AG10803 (cell line): ENCODE results near the gene ATP1A2.

Experiments used
- DNase-seq: peaks from one replicate; pipeline ENCODE4 v3.0.0; 2010; ENCODE audit warnings: low read depth
- H3K4me3 ChIP-seq: 2 replicates; pipeline ENCODE4 v1.5.1; 2011; ENCODE audit warnings: mild to moderate bottlenecking, low read length, control low read depth
- TF ChIP-seq, protein P1 (sequence below): conservative IDR thresholded peaks from 2 replicates; pipeline ENCODE4 v1.5.1; 2011; ENCODE audit warnings: mild to moderate bottlenecking, low read length, control low read depth, inconsistent platforms

Gene ATP1A2

DNA sequence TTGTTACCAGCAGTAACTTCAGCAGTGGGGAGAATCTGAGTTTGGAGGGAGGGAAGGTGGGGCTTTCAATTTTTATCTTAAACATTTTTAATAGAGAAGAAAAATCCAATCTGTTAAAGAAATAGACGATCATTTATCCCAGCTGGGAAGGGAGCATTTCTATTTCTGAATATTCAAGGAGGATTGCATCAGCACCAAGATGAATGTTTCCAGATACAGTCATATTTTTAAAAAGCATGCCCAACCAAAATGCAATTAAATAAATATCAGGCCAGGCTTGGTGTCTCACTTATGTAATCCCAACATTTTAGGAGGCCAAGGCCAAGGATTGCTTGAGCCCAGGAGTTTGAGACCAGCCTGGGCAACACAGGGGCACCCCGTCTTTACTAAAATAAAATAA, 34.2 kb downstream of the ATP1A2 start:
- no peak overlapping the region for H3K4me3 ChIP-seq
- TF ChIP-seq, protein P1, sequence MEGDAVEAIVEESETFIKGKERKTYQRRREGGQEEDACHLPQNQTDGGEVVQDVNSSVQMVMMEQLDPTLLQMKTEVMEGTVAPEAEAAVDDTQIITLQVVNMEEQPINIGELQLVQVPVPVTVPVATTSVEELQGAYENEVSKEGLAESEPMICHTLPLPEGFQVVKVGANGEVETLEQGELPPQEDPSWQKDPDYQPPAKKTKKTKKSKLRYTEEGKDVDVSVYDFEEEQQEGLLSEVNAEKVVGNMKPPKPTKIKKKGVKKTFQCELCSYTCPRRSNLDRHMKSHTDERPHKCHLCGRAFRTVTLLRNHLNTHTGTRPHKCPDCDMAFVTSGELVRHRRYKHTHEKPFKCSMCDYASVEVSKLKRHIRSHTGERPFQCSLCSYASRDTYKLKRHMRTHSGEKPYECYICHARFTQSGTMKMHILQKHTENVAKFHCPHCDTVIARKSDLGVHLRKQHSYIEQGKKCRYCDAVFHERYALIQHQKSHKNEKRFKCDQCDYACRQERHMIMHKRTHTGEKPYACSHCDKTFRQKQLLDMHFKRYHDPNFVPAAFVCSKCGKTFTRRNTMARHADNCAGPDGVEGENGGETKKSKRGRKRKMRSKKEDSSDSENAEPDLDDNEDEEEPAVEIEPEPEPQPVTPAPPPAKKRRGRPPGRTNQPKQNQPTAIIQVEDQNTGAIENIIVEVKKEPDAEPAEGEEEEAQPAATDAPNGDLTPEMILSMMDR, result no peak
- peak; percentile 85 for DNase-seq

DNA sequence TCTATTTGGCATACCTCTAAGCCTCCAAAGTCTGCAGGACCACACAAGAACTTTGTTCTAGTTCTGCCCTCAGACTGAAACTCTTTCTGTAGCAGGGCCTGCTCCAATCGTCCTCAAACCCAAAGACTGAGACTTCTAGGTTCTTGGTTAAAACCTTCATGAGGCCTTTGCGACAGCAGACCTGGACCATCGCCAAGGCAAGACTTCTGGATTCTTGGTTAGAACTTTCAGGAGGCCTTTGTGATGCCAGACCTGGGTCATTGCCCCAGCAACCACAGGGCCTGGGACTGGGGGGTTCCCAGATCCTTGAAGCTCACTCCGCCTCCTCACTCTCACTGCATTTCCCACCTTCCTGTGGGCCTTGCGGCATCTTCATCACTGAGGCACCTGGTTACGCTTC, 35.7 kb downstream of the ATP1A2 start, which contains the start of gene ATP1A4:
ATP1A4 (plus strand) TSS at position 301 of the 400 bp plus-strand sequence. CDS start 438 bp downstream, outside the sequence.
- H3K4me3 ChIP-seq, result no peak within 1 kb of the TSS
- TF ChIP-seq, protein P1, result no peak
- DNase-seq, result no peak

DNA sequence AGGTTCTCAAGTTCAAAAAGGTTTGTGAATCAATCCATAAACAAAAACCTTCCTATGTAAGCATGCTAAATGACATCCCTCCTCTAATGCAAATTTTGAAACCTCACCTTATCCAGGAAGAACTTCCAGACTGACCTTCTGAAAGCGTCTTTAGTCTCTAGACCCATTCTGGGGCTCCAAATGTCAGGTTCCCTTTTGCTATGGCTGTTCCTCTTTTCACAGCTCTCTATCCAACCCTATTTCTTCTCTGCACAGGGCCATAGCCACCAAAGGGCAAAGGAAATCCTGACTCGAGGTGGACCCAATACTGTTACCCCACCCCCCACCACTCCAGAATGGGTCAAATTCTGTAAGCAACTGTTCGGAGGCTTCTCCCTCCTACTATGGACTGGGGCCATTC, 39.2 kb downstream of the ATP1A2 start:
- TF ChIP-seq, protein P1, result no peak
- no peak for DNase-seq
- H3K4me3 ChIP-seq, result no peak overlapping the region

DNA sequence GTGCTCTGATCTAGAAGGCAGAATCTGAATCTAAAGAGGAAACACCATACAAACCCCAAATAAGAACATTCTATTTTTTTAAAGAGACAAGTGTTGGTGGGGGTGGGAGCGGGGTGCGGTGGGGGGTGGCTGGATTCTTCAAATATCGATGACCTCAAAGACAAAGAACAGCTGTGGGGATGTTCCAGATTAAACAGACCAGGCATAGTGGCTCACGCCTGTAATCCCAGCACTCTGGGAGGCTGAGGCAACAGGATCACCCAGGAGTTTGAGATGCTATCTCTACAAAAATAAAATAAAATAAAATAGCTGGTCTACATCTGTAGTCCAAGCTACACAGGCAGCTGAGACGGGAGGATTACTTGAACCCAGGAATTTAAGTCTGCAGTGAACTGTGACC, 40.8 kb downstream of the ATP1A2 start:
- no peak overlapping the region for H3K4me3 ChIP-seq
- TF ChIP-seq, protein P1, result no peak
- no peak for DNase-seq

DNA sequence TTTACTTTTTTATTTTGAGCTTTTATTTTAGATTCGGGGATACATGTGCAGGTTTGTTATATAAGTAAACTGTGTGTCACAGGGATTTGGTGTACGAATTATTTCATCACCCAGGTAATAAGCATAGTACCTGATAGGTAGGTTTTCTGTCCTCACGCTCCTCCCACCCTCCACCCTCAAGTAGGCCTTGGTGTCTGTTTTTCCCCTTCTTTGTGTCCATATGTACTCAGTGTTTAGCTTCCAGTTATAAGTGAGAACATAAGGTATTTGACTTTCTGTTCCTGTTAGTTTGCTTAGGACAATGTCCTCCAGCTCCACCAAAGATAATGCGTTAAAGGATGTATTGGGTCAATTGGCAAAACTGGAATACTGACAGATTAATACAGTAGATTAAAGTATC, 41.6 kb downstream of the ATP1A2 start:
- DNase-seq, result no peak
- no peak overlapping the region for H3K4me3 ChIP-seq
- TF ChIP-seq, protein P1, result no peak

DNA sequence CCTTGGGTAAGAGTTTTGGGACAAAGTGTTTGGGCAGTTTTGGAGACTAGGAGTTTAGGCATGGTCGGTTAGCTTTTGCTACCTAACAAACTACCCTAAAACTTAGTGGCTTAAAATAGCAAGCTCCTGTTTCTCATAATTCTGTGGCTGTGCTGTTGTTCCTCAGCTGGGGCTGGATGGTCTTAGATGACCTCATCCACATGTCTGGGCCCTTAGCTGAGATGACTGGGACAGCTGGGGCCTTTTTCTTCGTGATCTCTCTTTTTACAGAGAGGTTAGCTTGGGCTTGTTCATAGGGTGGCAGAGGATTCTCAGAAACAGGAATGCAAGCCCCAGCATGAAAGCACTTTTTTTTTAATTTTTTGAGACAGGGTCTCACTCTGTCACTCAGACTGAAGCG, 42.5 kb downstream of the ATP1A2 start:
- TF ChIP-seq, protein P1, result no peak
- H3K4me3 ChIP-seq, result no peak overlapping the region
- DNase-seq, result no peak

DNA sequence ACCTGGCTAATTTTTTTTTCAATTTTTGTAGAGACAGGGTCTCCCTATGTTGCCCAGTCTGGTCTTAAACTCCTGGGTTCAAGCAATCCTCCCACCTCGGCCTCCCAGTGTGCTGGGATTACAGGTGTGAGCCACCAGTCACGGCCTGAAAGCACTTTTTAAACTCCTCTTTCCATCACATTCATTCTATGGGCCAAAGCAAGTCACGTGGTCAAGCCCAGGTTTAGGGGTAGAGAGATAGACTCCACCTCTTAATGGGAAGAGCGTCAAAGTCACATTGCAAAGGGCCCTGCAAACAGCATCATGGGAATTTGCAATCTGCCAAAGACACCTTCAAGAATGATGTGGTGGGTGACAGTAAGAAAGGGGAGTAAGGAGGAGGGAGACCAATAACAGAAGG, 43.0 kb downstream of the ATP1A2 start:
- DNase-seq, result no peak
- H3K4me3 ChIP-seq, result no peak overlapping the region
- TF ChIP-seq, protein P1, result no peak
